Loucy (cell line): ENCODE measurements around the gene SRXN1.

ENCODE experiments used
- H2AFZ ChIP-seq: fragments of 200-600 bp; sonication (generic); 2 replicates; pipeline ENCODE4 v1.6.0; 2016; ENCODE audit warnings: antibody characterized with exemption, mild to moderate bottlenecking, low read length, moderate library complexity
- H3F3A ChIP-seq: fragments of 200-600 bp; 2 replicates; pipeline ENCODE4 v1.6.0; 2016; ENCODE audit warnings: antibody characterized with exemption, low read depth, mild to moderate bottlenecking
- H3K27me3 ChIP-seq: fragments of 200-600 bp; sonication (generic); 2 replicates; pipeline ENCODE4 v1.6.1; 2014; ENCODE audit warnings: low read length, mild to moderate bottlenecking; ENCODE audit not compliant: insufficient read depth, poor library complexity, severe bottlenecking
- H3K36me3 ChIP-seq: fragments of 200-600 bp; sonication (generic); 2 replicates; pipeline ENCODE4 v1.6.1; 2016; ENCODE audit warnings: low read length; ENCODE audit not compliant: insufficient read depth
- H3K4me1 ChIP-seq: fragments of 200-600 bp; sonication (generic); 2 replicates; pipeline ENCODE4 v1.5.1; 2014; ENCODE audit warnings: low read length, mild to moderate bottlenecking; ENCODE audit not compliant: insufficient read depth, poor library complexity, severe bottlenecking
- H3K4me2 ChIP-seq: fragments of 200-600 bp; sonication (generic); 2 replicates; pipeline ENCODE4 v1.6.0; 2014; ENCODE audit warnings: antibody characterized with exemption, low read length, low read depth, mild to moderate bottlenecking; ENCODE audit not compliant: poor library complexity, severe bottlenecking
- H3K4me3 ChIP-seq: fragments of 200-600 bp; sonication (generic); 2 replicates; pipeline ENCODE4 v1.5.1; 2014; ENCODE audit warnings: low read length, mild to moderate bottlenecking, mixed read lengths; ENCODE audit not compliant: poor library complexity, severe bottlenecking
- H3K79me2 ChIP-seq: fragments of 200-600 bp; sonication (generic); 2 replicates; pipeline ENCODE4 v1.6.1; 2014; ENCODE audit warnings: low read length; ENCODE audit not compliant: insufficient read depth
- H3K9ac ChIP-seq: fragments of 200-600 bp; sonication (generic); 2 replicates; pipeline ENCODE4 v1.6.0; 2014; ENCODE audit warnings: mild to moderate bottlenecking, low read depth, low read length, moderate library complexity; ENCODE audit not compliant: poor library complexity, severe bottlenecking
- H3K9me2 ChIP-seq: fragments of 200-600 bp; sonication (generic); replicated peaks from 2 replicates; pipeline ENCODE4 v1.6.1; 2016; ENCODE audit warnings: low read depth, low read length, mixed read lengths
- H3K9me3 ChIP-seq: fragments of 200-600 bp; sonication (generic); 2 replicates; pipeline ENCODE4 v1.6.1; 2014; ENCODE audit warnings: mild to moderate bottlenecking, antibody characterized with exemption, low read length, low read depth; ENCODE audit not compliant: insufficient read depth
- H4K20me1 ChIP-seq: fragments of 200-600 bp; sonication (generic); 2 replicates; pipeline ENCODE4 v1.6.0; 2014; ENCODE audit warnings: antibody characterized with exemption, low read length, mild to moderate bottlenecking; ENCODE audit not compliant: insufficient read depth, poor library complexity, severe bottlenecking
- EZH2phosphoT487 ChIP-seq: fragments of 200-600 bp; IDR thresholded peaks from 2 replicates; pipeline ENCODE4 v1.6.1; 2018; ENCODE audit warnings: antibody characterized with exemption, mild to moderate bottlenecking, moderate library complexity, borderline replicate concordance
- TF ChIP-seq, protein P1 (sequence below): fragments of 200-600 bp; sonication (generic); conservative IDR thresholded peaks from 2 replicates; pipeline ENCODE4 v1.5.1; 2014; ENCODE audit warnings: mild to moderate bottlenecking, antibody characterized with exemption, low read length

SRXN1 gene

DNA sequence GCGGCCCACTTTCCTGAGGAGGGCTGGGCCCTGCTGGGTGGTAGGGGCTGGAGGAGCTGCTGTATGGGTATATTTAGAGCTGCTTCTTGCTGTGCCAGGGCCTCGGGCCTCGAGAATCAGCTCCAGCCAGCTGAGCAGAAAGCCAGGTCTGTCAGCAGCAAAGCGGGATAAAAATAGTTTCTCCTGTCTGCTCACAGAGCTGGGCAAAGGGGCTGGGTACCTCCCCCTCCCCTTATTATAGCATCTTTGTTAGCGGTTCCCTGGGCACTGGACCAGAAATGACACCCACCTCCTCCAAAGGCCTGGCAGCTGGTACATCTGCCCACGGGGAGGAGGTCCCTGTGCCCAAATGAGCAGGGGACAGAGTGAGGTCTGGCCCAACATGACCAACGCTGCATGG lies 16.6 kb upstream of the SRXN1 start:
- Histone ChIP-seq H3K4me2 (no peak overlapping the region), H3K9ac (no peak overlapping the region), H3K27me3 (no peaks in the 10 kb centered on the region), H3K9me3 (no peaks in the 10 kb centered on the region), H3K36me3 (no peaks in the 10 kb centered on the region), H3K79me2 (no peaks in the 10 kb centered on the region), H3K9me2 (no peaks in the 10 kb centered on the region), H3K4me1 (peaks cover 13% of the 10 kb centered on the region), H3K4me3 (no peak overlapping the region), H3F3A (no peaks in the 10 kb centered on the region), H4K20me1 (no peaks in the 10 kb centered on the region), H2AFZ (no peak overlapping the region)
- TF ChIP-seq, protein P1, sequence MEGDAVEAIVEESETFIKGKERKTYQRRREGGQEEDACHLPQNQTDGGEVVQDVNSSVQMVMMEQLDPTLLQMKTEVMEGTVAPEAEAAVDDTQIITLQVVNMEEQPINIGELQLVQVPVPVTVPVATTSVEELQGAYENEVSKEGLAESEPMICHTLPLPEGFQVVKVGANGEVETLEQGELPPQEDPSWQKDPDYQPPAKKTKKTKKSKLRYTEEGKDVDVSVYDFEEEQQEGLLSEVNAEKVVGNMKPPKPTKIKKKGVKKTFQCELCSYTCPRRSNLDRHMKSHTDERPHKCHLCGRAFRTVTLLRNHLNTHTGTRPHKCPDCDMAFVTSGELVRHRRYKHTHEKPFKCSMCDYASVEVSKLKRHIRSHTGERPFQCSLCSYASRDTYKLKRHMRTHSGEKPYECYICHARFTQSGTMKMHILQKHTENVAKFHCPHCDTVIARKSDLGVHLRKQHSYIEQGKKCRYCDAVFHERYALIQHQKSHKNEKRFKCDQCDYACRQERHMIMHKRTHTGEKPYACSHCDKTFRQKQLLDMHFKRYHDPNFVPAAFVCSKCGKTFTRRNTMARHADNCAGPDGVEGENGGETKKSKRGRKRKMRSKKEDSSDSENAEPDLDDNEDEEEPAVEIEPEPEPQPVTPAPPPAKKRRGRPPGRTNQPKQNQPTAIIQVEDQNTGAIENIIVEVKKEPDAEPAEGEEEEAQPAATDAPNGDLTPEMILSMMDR: no peak
- TF ChIP-seq EZH2phosphoT487: no peak

DNA sequence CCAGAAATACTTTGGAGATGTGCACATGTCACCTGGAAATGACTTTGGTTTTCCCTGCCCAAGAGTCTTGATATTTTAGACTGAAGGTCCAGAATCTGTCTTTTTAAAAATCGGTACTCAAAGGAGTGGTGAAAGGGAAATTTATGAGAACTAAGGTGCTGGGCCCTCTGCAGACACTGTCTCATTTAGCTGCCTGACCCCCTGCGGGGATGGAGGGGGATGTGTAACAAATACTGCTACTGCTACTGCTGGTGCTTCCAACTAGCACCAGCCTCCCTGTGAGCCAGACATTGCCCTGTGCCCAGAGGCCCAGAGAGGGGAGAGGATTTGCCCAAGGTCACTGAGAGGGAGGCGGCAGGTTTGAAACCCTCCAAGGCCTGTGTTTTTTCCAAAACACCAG lies 15.6 kb upstream of the SRXN1 start:
- H3K9ac ChIP-seq: no peak overlapping the region
- no peak for TF ChIP-seq EZH2phosphoT487
- TF ChIP-seq, protein P1: no peak
- H3K4me3 ChIP-seq: no peak overlapping the region
- H3K79me2 ChIP-seq: no peaks in the 10 kb centered on the region
- H3K9me2 ChIP-seq: no peaks in the 10 kb centered on the region
- H3F3A ChIP-seq: no peaks in the 10 kb centered on the region
- no peak overlapping the region for H2AFZ ChIP-seq
- no peaks in the 10 kb centered on the region for H3K36me3 ChIP-seq
- H3K4me2 ChIP-seq: no peak overlapping the region
- H3K9me3 ChIP-seq: no peaks in the 10 kb centered on the region
- H3K27me3 ChIP-seq: no peaks in the 10 kb centered on the region
- H3K4me1 ChIP-seq: peaks cover 13% of the 10 kb centered on the region
- H4K20me1 ChIP-seq: no peaks in the 10 kb centered on the region

DNA sequence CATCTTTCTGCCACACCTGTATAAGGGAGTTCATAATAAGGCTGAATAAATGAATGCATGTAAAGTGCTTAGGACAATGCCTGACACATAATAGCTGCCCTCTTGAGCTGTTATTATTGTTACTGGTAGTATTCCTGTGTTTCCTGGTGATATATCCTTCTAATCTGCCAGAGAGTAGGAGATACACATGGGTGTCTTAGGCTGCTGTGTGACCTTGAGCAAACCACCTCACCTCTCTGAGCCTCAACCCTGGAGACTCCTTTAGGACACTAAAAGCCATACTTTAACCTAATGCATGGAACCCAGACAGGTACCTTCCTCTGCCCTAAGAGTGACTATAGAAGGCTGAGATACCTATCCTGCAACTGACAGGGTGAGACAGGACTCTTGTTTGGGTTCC lies 15.1 kb upstream of the SRXN1 start:
- no peaks in the 10 kb centered on the region for H3K79me2 ChIP-seq
- H3K9ac ChIP-seq: no peak overlapping the region
- H2AFZ ChIP-seq: no peak overlapping the region
- H4K20me1 ChIP-seq: no peaks in the 10 kb centered on the region
- H3K4me3 ChIP-seq: no peak overlapping the region
- H3K27me3 ChIP-seq: no peaks in the 10 kb centered on the region
- H3K9me3 ChIP-seq: no peaks in the 10 kb centered on the region
- TF ChIP-seq, protein P1: no peak
- no peak for TF ChIP-seq EZH2phosphoT487
- H3F3A ChIP-seq: no peaks in the 10 kb centered on the region
- peaks cover 13% of the 10 kb centered on the region for H3K4me1 ChIP-seq
- no peak overlapping the region for H3K4me2 ChIP-seq
- H3K36me3 ChIP-seq: no peaks in the 10 kb centered on the region
- H3K9me2 ChIP-seq: no peaks in the 10 kb centered on the region
